ENCODE measurements around the gene GAN. TPM values are rescaled to one million over a fixed set of nuclear protein-coding genes. Genes with fewer than 3 reads are reported as not detected.

GAN gene
- total and polyA plus RNA-seq, 2 of the 4 experiments (the other 2 are of a cell fraction), result 1.1 to 5.7 TPM

DNA sequence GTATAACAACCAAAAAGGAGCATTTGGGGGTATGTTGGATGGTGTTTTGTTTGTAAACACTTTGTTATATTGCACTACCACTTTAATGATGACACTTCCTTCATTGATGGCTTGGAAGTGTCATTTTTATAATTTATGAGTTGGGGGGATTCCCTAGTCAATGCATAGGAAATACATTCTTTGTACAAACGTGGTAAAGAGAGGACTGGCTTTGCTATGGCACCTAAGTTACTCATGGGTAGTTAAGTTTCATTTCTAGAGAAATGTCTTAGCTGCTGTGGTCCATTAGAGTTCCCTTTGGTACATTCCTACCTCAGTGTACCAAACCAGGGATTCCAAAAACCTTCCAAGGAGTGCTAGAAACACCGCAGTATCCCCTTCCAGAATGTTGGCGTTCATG lies 66.2 kb downstream of the GAN start:
- Histone ChIP-seq H3K4ac (ENCODE audit: low read depth, low read length) (no peak overlapping the region), H3K56ac (ENCODE audit: extremely low read depth, insufficient read depth, low read length) (no peak overlapping the region), H2AFZ (replicated peaks; ENCODE audit: low read length, poor library complexity) (no peak overlapping the region), H3K79me1 (ENCODE audit: low read depth in 1 of 2, low read length in 2 of 2) (no peaks in the 10 kb centered on the region), H3K14ac (replicated peaks; ENCODE audit: low read depth, low read length) (no peak overlapping the region), H2AK9ac (replicated peaks; ENCODE audit: low read depth, low read length, poor library complexity) (no peak overlapping the region), H3K4me1 (ENCODE audit: control insufficient read depth, insufficient read depth, low read length) (no peaks in the 10 kb centered on the region), H3K36me3 (ENCODE audit: control insufficient read depth, insufficient read depth, low read length) (peaks cover 7% of the 10 kb centered on the region), H3K27me3 (ENCODE audit: control insufficient read depth, insufficient read depth, low read length) (no peaks in the 10 kb centered on the region), H4K5ac (ENCODE audit: low read depth, low read length) (no peak overlapping the region), H2BK5ac (ENCODE audit: low read depth, low read length, poor library complexity, severe bottlenecking) (no peak overlapping the region), H3K18ac (ENCODE audit: low read depth, low read length) (no peak overlapping the region), H2AK5ac (ENCODE audit: low read depth, low read length) (no peak overlapping the region), H2BK120ac (ENCODE audit: low read depth, low read length) (no peak overlapping the region), H4K8ac (ENCODE audit: low read depth in 2 of 2, low read length in 2 of 2) (no peak overlapping the region), H3K4me2 (ENCODE audit: low read depth, low read length) (no peak overlapping the region), H3K23ac (ENCODE audit: low read depth, low read length) (no peak overlapping the region), H3K4me3 (ENCODE audit: insufficient read depth, low read depth, low read length) (no peak overlapping the region), H4K91ac (ENCODE audit: insufficient read depth, low read depth, low read length) (no peak overlapping the region), H3K9me3 (ENCODE audit: control insufficient read depth, insufficient read depth, low read length) (no peaks in the 10 kb centered on the region), H2BK15ac (ENCODE audit: low read depth, low read length) (no peak overlapping the region), H3K27ac (ENCODE audit: insufficient read depth, low read length) (no peak overlapping the region), H2BK20ac (ENCODE audit: low read depth, low read length) (no peak overlapping the region), H3K9me1 (ENCODE audit: insufficient read depth, low read length) (peaks cover 3% of the 10 kb centered on the region; the same call in 1 of the 2 replicates), H4K20me1 (ENCODE audit: insufficient read depth, low read length) (no peaks in the 10 kb centered on the region; the same call in 1 of the 2 replicates), H3K9ac (ENCODE audit: low read depth, low read length) (no peak overlapping the region)
- dilution Hi-C loops (cut with HindIII; ENCODE audit: low sequenced_read_pairs, unreplicated experiment) (no loop called here), intact Hi-C loops (cut with micrococcal nuclease) (no loop called here), in situ Hi-C loops (cut with MboI; ENCODE audit: low sequenced_read_pairs) (no loop called here)
- WGBS, 2 experiments (ENCODE audit: extremely low coverage in 2 of 2, insufficient read length in 1 of 2), result 100% methylated on average over 2 of the region's 3 CpGs; no CpG with 5 or more reads in 1 of the 2 experiments
- BruUV-seq (replicated peaks), result no TSS peak
- ATAC-seq (ENCODE audit: low read depth) (no peak), DNase-seq (no peak)
- ChIA-PET CTCF (no interaction called here), POLR2A (ENCODE audit: unreplicated experiment) (no interaction called here)
- no peak for TF ChIP-seq RAD21 (IDR thresholded peaks at IDR 0.05; ENCODE audit: low read length)
- TF ChIP-seq, protein P1, sequence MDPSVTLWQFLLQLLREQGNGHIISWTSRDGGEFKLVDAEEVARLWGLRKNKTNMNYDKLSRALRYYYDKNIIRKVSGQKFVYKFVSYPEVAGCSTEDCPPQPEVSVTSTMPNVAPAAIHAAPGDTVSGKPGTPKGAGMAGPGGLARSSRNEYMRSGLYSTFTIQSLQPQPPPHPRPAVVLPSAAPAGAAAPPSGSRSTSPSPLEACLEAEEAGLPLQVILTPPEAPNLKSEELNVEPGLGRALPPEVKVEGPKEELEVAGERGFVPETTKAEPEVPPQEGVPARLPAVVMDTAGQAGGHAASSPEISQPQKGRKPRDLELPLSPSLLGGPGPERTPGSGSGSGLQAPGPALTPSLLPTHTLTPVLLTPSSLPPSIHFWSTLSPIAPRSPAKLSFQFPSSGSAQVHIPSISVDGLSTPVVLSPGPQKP (IDR thresholded peaks at IDR 0.05; ENCODE audit: borderline replicate concordance, low read depth, low read length), result no peak
- no peak for TF ChIP-seq MAFK (IDR thresholded peaks at IDR 0.05; ENCODE audit: low read depth, low read length)
- TF ChIP-seq POLR2A (IDR thresholded peaks at IDR 0.05; ENCODE audit: low read depth, low read length), result no peak
- no peak for TF ChIP-seq MXI1 (IDR thresholded peaks at IDR 0.05; ENCODE audit: borderline replicate concordance, low read depth, low read length)
- TF ChIP-seq MAZ (IDR thresholded peaks at IDR 0.05; ENCODE audit: borderline replicate concordance, low read depth, low read length), result no peak
- no peak for TF ChIP-seq RCOR1 (IDR thresholded peaks at IDR 0.05; ENCODE audit: insufficient replicate concordance, low read length)
- no peak for TF ChIP-seq CTCF (conservative IDR thresholded peaks at IDR 0.05; ENCODE audit: low read depth, low read length)
- TF ChIP-seq, protein P2, sequence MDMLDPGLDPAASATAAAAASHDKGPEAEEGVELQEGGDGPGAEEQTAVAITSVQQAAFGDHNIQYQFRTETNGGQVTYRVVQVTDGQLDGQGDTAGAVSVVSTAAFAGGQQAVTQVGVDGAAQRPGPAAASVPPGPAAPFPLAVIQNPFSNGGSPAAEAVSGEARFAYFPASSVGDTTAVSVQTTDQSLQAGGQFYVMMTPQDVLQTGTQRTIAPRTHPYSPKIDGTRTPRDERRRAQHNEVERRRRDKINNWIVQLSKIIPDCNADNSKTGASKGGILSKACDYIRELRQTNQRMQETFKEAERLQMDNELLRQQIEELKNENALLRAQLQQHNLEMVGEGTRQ (IDR thresholded peaks at IDR 0.05; ENCODE audit: low read depth, low read length), result no peak
- TF ChIP-seq CEBPB (IDR thresholded peaks at IDR 0.05; ENCODE audit: low read depth, low read length), result no peak
- TF ChIP-seq SMC3 (IDR thresholded peaks at IDR 0.05; ENCODE audit: low read depth, low read length), result no peak
- no peak for TF ChIP-seq FOS (IDR thresholded peaks at IDR 0.05; ENCODE audit: low read depth, low read length)

Data from IMR-90 (cell line).